ENCODE results near the gene KL. TPM values are rescaled to one million over a fixed set of nuclear protein-coding genes. Genes with fewer than 3 reads are reported as not detected.

The KL gene
- total RNA-seq, 2 experiments from 2014 or later: not detected

DNA sequence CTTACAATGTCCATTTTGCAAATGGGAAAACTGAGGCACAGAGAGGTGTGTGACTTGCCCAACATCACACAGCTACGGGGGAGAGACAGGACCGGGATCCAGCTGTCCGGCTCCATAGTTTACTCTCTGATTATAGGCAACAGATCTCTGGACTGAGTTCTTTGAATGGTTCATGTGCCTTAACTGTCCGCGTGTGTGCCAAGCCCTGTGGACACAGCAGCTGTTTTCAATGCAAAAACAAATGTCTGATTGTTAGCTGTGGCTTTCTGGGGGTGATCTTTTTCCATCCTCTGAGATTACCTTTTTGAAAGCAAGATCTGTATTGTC lies 94.1 kb downstream of the KL start:
- Histone ChIP-seq H3K9me3 (ENCODE audit: control insufficient read depth in 1 of 2, insufficient read depth in 1 of 2, low read length in 2 of 2) (peaks cover 0 to 7% of the 10 kb centered on the region in 2 experiments), H3K4me1 (ENCODE audit: insufficient read depth, low read length) (no peaks in the 10 kb centered on the region), H3K27me3 (ENCODE audit: control insufficient read depth in 1 of 2, insufficient read depth in 2 of 2, low read length in 2 of 2) (no peaks in the 10 kb centered on the region), H3K27ac (ENCODE audit: low read depth in 1 of 2, low read length in 2 of 2) (no peak overlapping the region), H3K4me3 (ENCODE audit: low read length) (no peak overlapping the region), H3K36me3 (ENCODE audit: insufficient read depth, low read length) (no peaks in the 10 kb centered on the region)
- ChIA-PET POLR2A (no interaction called here), CTCF (no interaction called here)
- Mint-ChIP-seq H3K27ac (no peak overlapping the region), H3K36me3 (ENCODE audit: low read depth) (no peaks in the 10 kb centered on the region), H3K4me1 (ENCODE audit: low read depth) (no peaks in the 10 kb centered on the region), H3K4me3 (no peak overlapping the region), H3K9me3 (no peaks in the 10 kb centered on the region), H3K27me3 (peaks cover 35% of the 10 kb centered on the region)
- DNase-seq: no peak
- intact Hi-C loops (cut with DNase I, micrococcal nuclease): no loop called here
- ATAC-seq (ENCODE audit: poor library complexity): no peak
- TF ChIP-seq, protein P1, sequence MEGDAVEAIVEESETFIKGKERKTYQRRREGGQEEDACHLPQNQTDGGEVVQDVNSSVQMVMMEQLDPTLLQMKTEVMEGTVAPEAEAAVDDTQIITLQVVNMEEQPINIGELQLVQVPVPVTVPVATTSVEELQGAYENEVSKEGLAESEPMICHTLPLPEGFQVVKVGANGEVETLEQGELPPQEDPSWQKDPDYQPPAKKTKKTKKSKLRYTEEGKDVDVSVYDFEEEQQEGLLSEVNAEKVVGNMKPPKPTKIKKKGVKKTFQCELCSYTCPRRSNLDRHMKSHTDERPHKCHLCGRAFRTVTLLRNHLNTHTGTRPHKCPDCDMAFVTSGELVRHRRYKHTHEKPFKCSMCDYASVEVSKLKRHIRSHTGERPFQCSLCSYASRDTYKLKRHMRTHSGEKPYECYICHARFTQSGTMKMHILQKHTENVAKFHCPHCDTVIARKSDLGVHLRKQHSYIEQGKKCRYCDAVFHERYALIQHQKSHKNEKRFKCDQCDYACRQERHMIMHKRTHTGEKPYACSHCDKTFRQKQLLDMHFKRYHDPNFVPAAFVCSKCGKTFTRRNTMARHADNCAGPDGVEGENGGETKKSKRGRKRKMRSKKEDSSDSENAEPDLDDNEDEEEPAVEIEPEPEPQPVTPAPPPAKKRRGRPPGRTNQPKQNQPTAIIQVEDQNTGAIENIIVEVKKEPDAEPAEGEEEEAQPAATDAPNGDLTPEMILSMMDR (IDR thresholded peaks at IDR 0.05): no peak

DNA sequence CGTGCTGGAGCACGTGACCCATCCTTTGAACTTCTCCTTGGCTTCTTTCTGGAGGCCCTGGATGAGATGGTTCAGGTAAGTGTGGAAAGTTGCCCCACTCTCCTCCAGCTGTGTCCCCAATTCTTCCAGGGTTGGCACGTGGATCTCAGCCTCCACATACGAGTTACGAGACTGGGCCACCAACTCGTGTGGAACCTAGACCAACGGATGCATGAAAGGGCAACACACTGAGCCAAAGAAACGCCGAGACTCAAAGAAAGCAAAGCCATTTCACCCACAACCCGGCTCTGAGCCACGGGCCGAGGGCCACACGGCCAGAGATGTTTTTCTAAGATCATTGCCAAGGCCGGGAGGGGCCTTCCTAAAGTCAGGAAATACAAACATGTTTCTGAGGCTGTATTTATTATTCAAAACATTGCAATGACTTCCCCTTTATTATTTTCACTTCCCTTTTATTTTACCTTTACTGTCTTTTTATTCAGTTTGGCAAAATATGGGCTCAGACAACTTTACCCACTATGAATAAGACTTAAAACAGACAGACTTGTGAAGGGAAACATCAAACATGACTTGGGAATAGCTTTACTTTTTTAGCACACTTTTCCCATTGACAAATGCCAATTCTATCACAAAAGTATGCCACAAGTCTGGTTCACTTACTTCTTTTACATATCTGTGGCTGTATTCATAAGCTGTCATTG lies 94.6 kb downstream of the KL start:
- peak in 1 of 14 experiments; percentile 2 for DNase-seq
- no peak for ATAC-seq (ENCODE audit: poor library complexity)
- ChIA-PET CTCF (no interaction called here), POLR2A (no interaction called here)
- peaks cover 33% of the 10 kb centered on the region for H3K27me3 Mint-ChIP-seq
- H3K36me3 Mint-ChIP-seq (ENCODE audit: low read depth): no peaks in the 10 kb centered on the region
- no peaks in the 10 kb centered on the region for H3K27me3 ChIP-seq (ENCODE audit: control insufficient read depth in 1 of 2, insufficient read depth in 2 of 2, low read length in 2 of 2)
- H3K4me1 Mint-ChIP-seq (ENCODE audit: low read depth): no peaks in the 10 kb centered on the region
- H3K9me3 Mint-ChIP-seq: no peaks in the 10 kb centered on the region
- H3K4me3 ChIP-seq (ENCODE audit: low read length): no peak overlapping the region
- H3K27ac ChIP-seq (ENCODE audit: low read depth in 1 of 2, low read length in 2 of 2): no peak overlapping the region
- no peaks in the 10 kb centered on the region for H3K4me1 ChIP-seq (ENCODE audit: insufficient read depth, low read length)
- H3K36me3 ChIP-seq (ENCODE audit: insufficient read depth, low read length): no peaks in the 10 kb centered on the region
- H3K4me3 Mint-ChIP-seq: no peak overlapping the region
- H3K9me3 ChIP-seq (ENCODE audit: control insufficient read depth in 1 of 2, insufficient read depth in 1 of 2, low read length in 2 of 2): peaks cover 0 to 7% of the 10 kb centered on the region in 2 experiments
- no peak overlapping the region for H3K27ac Mint-ChIP-seq
- intact Hi-C loops (cut with DNase I, micrococcal nuclease): no loop called here
- TF ChIP-seq, protein P1 (IDR thresholded peaks at IDR 0.05): no peak

DNA sequence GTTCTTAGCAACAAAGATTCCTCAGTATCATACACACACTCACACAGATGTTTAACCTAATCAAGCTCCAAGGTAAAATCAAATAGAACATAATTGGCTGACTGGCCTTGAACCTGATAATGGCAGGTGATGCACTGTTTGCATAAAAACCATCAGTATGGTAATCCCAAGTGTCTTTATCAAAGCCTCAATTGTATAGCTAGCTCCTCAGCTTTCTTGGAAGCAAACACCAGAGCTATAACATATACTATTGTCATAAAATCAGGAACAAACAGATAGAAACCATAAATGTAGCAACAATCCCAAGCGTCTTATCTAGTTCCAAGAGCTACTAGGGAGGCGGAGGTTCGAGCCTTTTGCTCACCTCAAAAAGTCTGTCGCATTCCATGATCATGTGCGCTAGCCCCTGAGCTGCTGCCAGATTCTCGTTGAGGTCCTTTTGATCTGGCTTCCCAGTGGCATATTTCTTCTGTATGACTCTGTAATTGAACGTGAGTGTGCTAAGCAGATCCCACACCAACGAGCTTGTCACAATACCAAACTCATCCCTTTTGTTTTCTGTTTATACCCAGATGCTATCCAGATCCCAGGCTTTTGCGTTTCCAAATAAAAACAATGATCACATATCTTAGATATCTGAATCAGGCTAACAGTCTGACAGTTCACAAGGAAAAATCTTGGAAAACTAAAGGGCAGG lies 95.3 kb downstream of the KL start:
- Histone ChIP-seq H3K36me3 (ENCODE audit: insufficient read depth, low read length) (no peaks in the 10 kb centered on the region), H3K9me3 (ENCODE audit: control insufficient read depth in 1 of 2, insufficient read depth in 1 of 2, low read length in 2 of 2) (peaks cover 0 to 7% of the 10 kb centered on the region in 2 experiments), H3K4me1 (ENCODE audit: insufficient read depth, low read length) (no peaks in the 10 kb centered on the region), H3K27me3 (ENCODE audit: control insufficient read depth in 1 of 2, insufficient read depth in 2 of 2, low read length in 2 of 2) (no peaks in the 10 kb centered on the region), H3K4me3 (ENCODE audit: low read length) (no peak overlapping the region), H3K27ac (ENCODE audit: low read depth in 1 of 2, low read length in 2 of 2) (no peak overlapping the region)
- no peak for ATAC-seq (ENCODE audit: poor library complexity)
- ChIA-PET CTCF (no interaction called here), POLR2A (no interaction called here)
- Mint-ChIP-seq H3K9me3 (no peaks in the 10 kb centered on the region), H3K27ac (no peak overlapping the region), H3K36me3 (ENCODE audit: low read depth) (no peaks in the 10 kb centered on the region), H3K4me3 (no peak overlapping the region), H3K27me3 (peaks cover 31% of the 10 kb centered on the region), H3K4me1 (ENCODE audit: low read depth) (no peaks in the 10 kb centered on the region)
- TF ChIP-seq, protein P1 (IDR thresholded peaks at IDR 0.05): no peak
- intact Hi-C loops (cut with DNase I, micrococcal nuclease): no loop called here
- no peak for DNase-seq
